ENCODE data around the gene PTGR2.
"Not testable (repeated sequence)": the region's sequence is repeated elsewhere in the genome, so short reads cannot be mapped to it uniquely, and the experiment has no call there.

Gene PTGR2

GRCh38 chr14:73886449-73887317 lies 35.1 kb downstream of the PTGR2 start, which contains the start of gene ZNF410:
Gene ZNF410 (plus strand): TSS chr14:73886859. CDS start chr14:73892176, 5,317 bp downstream.
- peak; percentile 95 for DNase-seq (ENCODE audit: low spot score)

- DNase-seq (ENCODE audit: low spot score): no peak
Measured at GRCh38 chr14:73887318-73887616, 35.6 kb downstream of the PTGR2 start.

GRCh38 chr14:73887694-73888459 lies 36.2 kb downstream of the PTGR2 start:
- DNase-seq (ENCODE audit: low spot score): no peak

GRCh38 chr14:73888460-73888725 lies 36.8 kb downstream of the PTGR2 start:
- DNase-seq (ENCODE audit: low spot score): no peak

GRCh38 chr14:73888971-73889370 lies 37.3 kb downstream of the PTGR2 start:
- DNase-seq (ENCODE audit: low spot score): no peak

- DNase-seq (ENCODE audit: low spot score): no peak
Measured at GRCh38 chr14:73889376-73889775, 37.7 kb downstream of the PTGR2 start.

GRCh38 chr14:73894180-73894687 lies 42.6 kb downstream of the PTGR2 start:
- DNase-seq (ENCODE audit: low spot score): not testable (repeated sequence)

GRCh38 chr14:73895939-73896338 lies 44.3 kb downstream of the PTGR2 start:
- no peak for DNase-seq (ENCODE audit: low spot score)

GRCh38 chr14:73896521-73896920 lies 44.9 kb downstream of the PTGR2 start:
- peak; percentile 5 for DNase-seq (ENCODE audit: low spot score)

GRCh38 chr14:73903028-73903427 lies 51.4 kb downstream of the PTGR2 start:
- no peak for DNase-seq (ENCODE audit: low spot score)

GRCh38 chr14:73909681-73910080 lies 58.0 kb downstream of the PTGR2 start:
- DNase-seq (ENCODE audit: low spot score): no peak

- DNase-seq (ENCODE audit: low spot score): no peak
Measured at GRCh38 chr14:73913256-73913655, 61.6 kb downstream of the PTGR2 start.

- DNase-seq (ENCODE audit: low spot score): no peak
Measured at GRCh38 chr14:73916324-73916723, 64.7 kb downstream of the PTGR2 start.

- not testable (repeated sequence) for DNase-seq (ENCODE audit: low spot score)
Measured at GRCh38 chr14:73919457-73919856, 67.8 kb downstream of the PTGR2 start.

GRCh38 chr14:73924337-73924736 lies 72.7 kb downstream of the PTGR2 start:
- peak; percentile 36 for DNase-seq (ENCODE audit: low spot score)
